Trophoblast cell (in vitro differentiated cells and primary cell): Measurements from ENCODE around the gene MYO7A. TPM values are rescaled to one million over a fixed set of nuclear protein-coding genes. Genes with fewer than 3 reads are reported as not detected.

Experiments
- DNase-seq, 2 donors: peaks; one replicate each; pipeline ENCODE4 v3.0.0-alpha.2; 2016
- H2AFZ ChIP-seq: 2 replicates; pipeline ENCODE4 v1.6.1; 2013; ENCODE audit warnings: low read length, moderate library complexity, mild to moderate bottlenecking; ENCODE audit not compliant: insufficient read depth, poor library complexity
- H2AK5ac ChIP-seq: 2 replicates; pipeline ENCODE4 v1.6.1; 2013; ENCODE audit warnings: mild to moderate bottlenecking, low read length
- H2BK120ac ChIP-seq: 2 replicates; pipeline ENCODE4 v1.6.1; 2013; ENCODE audit warnings: low read length, mild to moderate bottlenecking, moderate library complexity; ENCODE audit not compliant: insufficient read depth, poor library complexity
- H2BK12ac ChIP-seq: 2 replicates; pipeline ENCODE4 v1.6.1; 2013; ENCODE audit warnings: mild to moderate bottlenecking, low read length, moderate library complexity
- H2BK5ac ChIP-seq: 2 replicates; pipeline ENCODE4 v1.6.1; 2013; ENCODE audit warnings: low read length, low read depth, moderate library complexity, mild to moderate bottlenecking; ENCODE audit not compliant: poor library complexity
- H3K14ac ChIP-seq: 2 replicates; pipeline ENCODE4 v1.6.1; 2013; ENCODE audit warnings: mild to moderate bottlenecking, low read length
- H3K18ac ChIP-seq: 2 replicates; pipeline ENCODE4 v1.6.1; 2013; ENCODE audit warnings: mild to moderate bottlenecking, low read length
- H3K23ac ChIP-seq: 2 replicates; pipeline ENCODE4 v1.6.1; 2013; ENCODE audit warnings: low read length
- H3K27ac ChIP-seq: 2 replicates; pipeline ENCODE4 v1.5.1; 2013; ENCODE audit warnings: low read depth, mild to moderate bottlenecking, inconsistent platforms, low read length, moderate library complexity
- H3K27me3 ChIP-seq: 2 replicates; pipeline ENCODE4 v1.6.1; 2013; ENCODE audit warnings: inconsistent platforms, mild to moderate bottlenecking, low read length, moderate library complexity; ENCODE audit not compliant: insufficient read depth
- H3K36me3 ChIP-seq, 2 experiments: 1 replicate in 1 of 2; 2 replicates in 1 of 2; pipeline ENCODE4 v1.6.1; 2013; ENCODE audit warnings: low read length in 2 of 2, mild to moderate bottlenecking in 2 of 2, moderate library complexity in 1 of 2; ENCODE audit not compliant: insufficient read depth in 2 of 2, control insufficient read depth in 1 of 2
- H3K4ac ChIP-seq: 2 replicates; pipeline ENCODE4 v1.6.1; 2013; ENCODE audit warnings: low read depth, mild to moderate bottlenecking, low read length, moderate library complexity
- H3K4me1 ChIP-seq, 2 experiments: 1 replicate in 1 of 2; 2 replicates in 1 of 2; pipeline ENCODE4 v1.6.1; 2013; ENCODE audit warnings: low read length in 2 of 2, mild to moderate bottlenecking in 2 of 2, moderate library complexity in 1 of 2; ENCODE audit not compliant: insufficient read depth in 2 of 2, control insufficient read depth in 1 of 2
- H3K4me2 ChIP-seq: 2 replicates; pipeline ENCODE4 v1.6.1; 2013; ENCODE audit warnings: inconsistent platforms, mild to moderate bottlenecking, low read length, moderate library complexity
- H3K4me3 ChIP-seq: 2 replicates; pipeline ENCODE4 v1.5.1; 2013; ENCODE audit warnings: mild to moderate bottlenecking, low read depth, low read length, inconsistent platforms
- H3K79me1 ChIP-seq: one replicate; pipeline ENCODE4 v1.6.1; 2013; ENCODE audit warnings: low read length
- H3K79me2 ChIP-seq: 2 replicates; pipeline ENCODE4 v1.6.1; 2013; ENCODE audit warnings: low read length, mild to moderate bottlenecking; ENCODE audit not compliant: control insufficient read depth, insufficient read depth, poor library complexity
- H3K9ac ChIP-seq: 2 replicates; pipeline ENCODE4 v1.6.1; 2013; ENCODE audit warnings: mild to moderate bottlenecking, low read length
- H3K9me3 ChIP-seq: 2 replicates; pipeline ENCODE4 v1.6.1; 2013; ENCODE audit warnings: low read depth, mild to moderate bottlenecking, control low read depth, inconsistent platforms, low read length; ENCODE audit not compliant: insufficient read depth
- H4K12ac ChIP-seq: 2 replicates; pipeline ENCODE4 v1.6.1; 2013; ENCODE audit warnings: low read depth, mild to moderate bottlenecking, low read length, moderate library complexity
- H4K8ac ChIP-seq: 2 replicates; pipeline ENCODE4 v1.6.1; 2013; ENCODE audit warnings: low read depth, mild to moderate bottlenecking, low read length, moderate library complexity
- H4K91ac ChIP-seq: one replicate; pipeline ENCODE4 v1.6.1; 2013; ENCODE audit warnings: low read depth, mild to moderate bottlenecking, low read length, moderate library complexity
- WGBS: extraction: QIAGEN DNeasy Blood & Tissue Kit; methylation state at CpG from one replicate; pipeline ENCODE4 v1.1.7; 2013; ENCODE audit warnings: missing lambda C conversion rate; ENCODE audit not compliant: insufficient read length, insufficient coverage; ENCODE audit errors: extremely low coverage; 5-methylcytosine and 5-hydroxymethylcytosine counted together
- polyA plus RNA-seq: library from polyadenylated mRNA; stranded (reverse); fragments of 200-250 nt; gene quantifications from 2 replicates; pipeline ENCODE4 v1.2.3, GENCODE V29; 2013

Gene MYO7A
- polyA plus RNA-seq, result 1.7 TPM in 2 replicates

GRCh38 chr11:77127920-77128691, at the start of gene MYO7A:
TSS of gene MYO7A (plus strand) at chr11:77128246. CDS start at chr11:77130635, 2,389 bp downstream.
- no peaks in the 10 kb centered on the region for H3K36me3 ChIP-seq
- H3K79me1 ChIP-seq, result no peaks in the 10 kb centered on the region
- no peak within 1 kb of the TSS for H3K4ac ChIP-seq

GRCh38 chr11:77079666-77080065, 48.4 kb upstream of the MYO7A start:
- no peaks in the 10 kb centered on the region for H3K79me1 ChIP-seq
- no peaks in the 10 kb centered on the region for H3K9me3 ChIP-seq
- no peak overlapping the region for H4K8ac ChIP-seq
- H2BK5ac ChIP-seq, result no peak overlapping the region
- H3K79me2 ChIP-seq, result no peaks in the 10 kb centered on the region
- no peak overlapping the region for H3K27ac ChIP-seq
- H4K91ac ChIP-seq, result no peak overlapping the region
- no peak overlapping the region for H2AK5ac ChIP-seq
- no peaks in the 10 kb centered on the region for H3K36me3 ChIP-seq
- no peak overlapping the region for H3K23ac ChIP-seq
- H3K4me3 ChIP-seq, result no peak overlapping the region
- H3K14ac ChIP-seq, result no peak overlapping the region
- no peaks in the 10 kb centered on the region for H3K27me3 ChIP-seq
- no peak overlapping the region for H2AFZ ChIP-seq
- H4K12ac ChIP-seq, result no peak overlapping the region
- no CpG with 5 or more reads among the region's 2 CpGs for WGBS
- no peak overlapping the region for H3K4me2 ChIP-seq
- no peaks in the 10 kb centered on the region for H3K4me1 ChIP-seq
- H3K9ac ChIP-seq, result no peak overlapping the region
- H2BK120ac ChIP-seq, result no peak overlapping the region
- no peak for DNase-seq
- no peak overlapping the region for H2BK12ac ChIP-seq
- H3K4ac ChIP-seq, result no peak overlapping the region
- no peak overlapping the region for H3K18ac ChIP-seq

More at GRCh38 chr11:77127920-77128691, at the start of gene MYO7A:
- H3K27me3 ChIP-seq, result no peaks in the 10 kb centered on the region
- no peak within 1 kb of the TSS for H2BK120ac ChIP-seq
- H3K18ac ChIP-seq, result no peak within 1 kb of the TSS
- no peaks in the 10 kb centered on the region for H3K79me2 ChIP-seq
- no peak within 1 kb of the TSS for H3K27ac ChIP-seq
- peaks cover 9 to 10% of the 10 kb centered on the region in 2 experiments for H3K4me1 ChIP-seq
- H4K91ac ChIP-seq, result no peak within 1 kb of the TSS
- WGBS, result no CpG with 5 or more reads among the region's 20 CpGs
- H2BK5ac ChIP-seq, result no peak within 1 kb of the TSS
- H4K12ac ChIP-seq, result no peak within 1 kb of the TSS
- H2AFZ ChIP-seq, result peak within 1 kb of the TSS; percentile 42
- no peak within 1 kb of the TSS for H3K9ac ChIP-seq
- H3K4me2 ChIP-seq, result peak within 1 kb of the TSS; percentile 67
- DNase-seq, result peak; percentile 21 to 39
- H3K4me3 ChIP-seq, result no peak within 1 kb of the TSS
- H3K23ac ChIP-seq, result no peak within 1 kb of the TSS
- no peak within 1 kb of the TSS for H2AK5ac ChIP-seq
- H4K8ac ChIP-seq, result no peak within 1 kb of the TSS
- H2BK12ac ChIP-seq, result no peak within 1 kb of the TSS
- peaks cover 2% of the 10 kb centered on the region for H3K9me3 ChIP-seq
- H3K14ac ChIP-seq, result no peak within 1 kb of the TSS

- H3K14ac ChIP-seq, result no peak overlapping the region
- no peak overlapping the region for H3K4me2 ChIP-seq
- no peak overlapping the region for H4K91ac ChIP-seq
- H2BK12ac ChIP-seq, result no peak overlapping the region
- H2AFZ ChIP-seq, result no peak overlapping the region
- H3K27me3 ChIP-seq, result no peaks in the 10 kb centered on the region
- no peak overlapping the region for H4K12ac ChIP-seq
- no CpG with 5 or more reads among the region's 2 CpGs for WGBS
- no peaks in the 10 kb centered on the region for H3K9me3 ChIP-seq
- H2BK5ac ChIP-seq, result no peak overlapping the region
- H3K27ac ChIP-seq, result no peak overlapping the region
- no peak overlapping the region for H4K8ac ChIP-seq
- H2BK120ac ChIP-seq, result no peak overlapping the region
- no peak overlapping the region for H2AK5ac ChIP-seq
- no peaks in the 10 kb centered on the region for H3K36me3 ChIP-seq
- DNase-seq, result no peak
- no peaks in the 10 kb centered on the region for H3K79me2 ChIP-seq
- H3K4me3 ChIP-seq, result no peak overlapping the region
- no peaks in the 10 kb centered on the region for H3K79me1 ChIP-seq
- no peak overlapping the region for H3K18ac ChIP-seq
- no peak overlapping the region for H3K9ac ChIP-seq
- H3K4me1 ChIP-seq, result no peaks in the 10 kb centered on the region
- H3K4ac ChIP-seq, result no peak overlapping the region
- no peak overlapping the region for H3K23ac ChIP-seq
Measured at GRCh38 chr11:77080643-77081210, 47.3 kb upstream of the MYO7A start.

GRCh38 chr11:77081381-77081851, 46.6 kb upstream of the MYO7A start:
- H3K79me1 ChIP-seq, result no peaks in the 10 kb centered on the region
- no peak overlapping the region for H3K14ac ChIP-seq
- no peak overlapping the region for H4K91ac ChIP-seq
- H3K4me3 ChIP-seq, result no peak overlapping the region
- H4K8ac ChIP-seq, result no peak overlapping the region
- H2BK120ac ChIP-seq, result no peak overlapping the region
- no CpG with 5 or more reads among the region's 9 CpGs for WGBS
- H2BK12ac ChIP-seq, result no peak overlapping the region
- no peaks in the 10 kb centered on the region for H3K4me1 ChIP-seq
- H3K4me2 ChIP-seq, result no peak overlapping the region
- DNase-seq, result no peak
- H4K12ac ChIP-seq, result no peak overlapping the region
- H2AFZ ChIP-seq, result no peak overlapping the region
- H2AK5ac ChIP-seq, result no peak overlapping the region
- H3K18ac ChIP-seq, result no peak overlapping the region
- H3K27me3 ChIP-seq, result no peaks in the 10 kb centered on the region
- H3K27ac ChIP-seq, result no peak overlapping the region
- no peak overlapping the region for H3K9ac ChIP-seq
- H3K23ac ChIP-seq, result no peak overlapping the region
- H3K79me2 ChIP-seq, result no peaks in the 10 kb centered on the region
- no peaks in the 10 kb centered on the region for H3K36me3 ChIP-seq
- H3K4ac ChIP-seq, result no peak overlapping the region
- no peaks in the 10 kb centered on the region for H3K9me3 ChIP-seq
- no peak overlapping the region for H2BK5ac ChIP-seq
